ENCODE data around the gene CYP3A7.

DNA sequence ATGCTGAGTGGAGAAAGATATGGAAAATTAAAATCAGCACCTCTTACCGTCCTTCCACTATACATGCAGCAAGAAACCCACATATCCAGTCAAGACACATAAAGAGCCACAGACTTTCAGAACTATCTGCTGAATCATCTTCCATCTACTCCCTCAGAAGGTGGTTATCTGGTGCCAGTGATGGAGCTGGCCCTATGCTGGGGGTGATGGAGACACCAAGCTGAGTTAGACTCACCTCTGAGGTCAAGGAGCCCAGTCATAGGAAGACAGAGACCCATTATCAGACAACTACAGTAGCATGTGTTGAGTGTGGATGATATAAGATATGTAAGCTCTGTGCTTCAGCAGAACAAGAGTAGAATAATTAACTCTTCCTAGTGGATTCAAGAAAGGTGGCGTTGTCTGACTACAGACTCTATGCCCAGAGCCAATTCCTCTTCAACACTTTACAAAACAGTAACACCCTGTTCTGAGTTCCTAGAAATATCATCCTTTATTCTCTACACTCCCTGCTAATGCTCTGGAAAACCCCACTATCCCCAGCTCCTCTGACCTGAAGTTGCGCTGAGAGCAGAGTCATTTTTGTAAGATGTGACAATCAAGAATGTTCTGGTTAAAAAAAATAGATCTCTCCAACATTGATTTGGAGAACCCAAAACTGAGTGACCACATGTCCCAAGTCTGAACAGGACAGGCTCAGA, 69.5 kb downstream of the CYP3A7 start:
- TF ChIP-seq, protein P1, sequence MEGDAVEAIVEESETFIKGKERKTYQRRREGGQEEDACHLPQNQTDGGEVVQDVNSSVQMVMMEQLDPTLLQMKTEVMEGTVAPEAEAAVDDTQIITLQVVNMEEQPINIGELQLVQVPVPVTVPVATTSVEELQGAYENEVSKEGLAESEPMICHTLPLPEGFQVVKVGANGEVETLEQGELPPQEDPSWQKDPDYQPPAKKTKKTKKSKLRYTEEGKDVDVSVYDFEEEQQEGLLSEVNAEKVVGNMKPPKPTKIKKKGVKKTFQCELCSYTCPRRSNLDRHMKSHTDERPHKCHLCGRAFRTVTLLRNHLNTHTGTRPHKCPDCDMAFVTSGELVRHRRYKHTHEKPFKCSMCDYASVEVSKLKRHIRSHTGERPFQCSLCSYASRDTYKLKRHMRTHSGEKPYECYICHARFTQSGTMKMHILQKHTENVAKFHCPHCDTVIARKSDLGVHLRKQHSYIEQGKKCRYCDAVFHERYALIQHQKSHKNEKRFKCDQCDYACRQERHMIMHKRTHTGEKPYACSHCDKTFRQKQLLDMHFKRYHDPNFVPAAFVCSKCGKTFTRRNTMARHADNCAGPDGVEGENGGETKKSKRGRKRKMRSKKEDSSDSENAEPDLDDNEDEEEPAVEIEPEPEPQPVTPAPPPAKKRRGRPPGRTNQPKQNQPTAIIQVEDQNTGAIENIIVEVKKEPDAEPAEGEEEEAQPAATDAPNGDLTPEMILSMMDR (IDR thresholded peaks at IDR 0.05): no peak
- no peak for TF ChIP-seq POLR2A (IDR thresholded peaks at IDR 0.05)
